SK-N-SH treated with all-trans-retinoic acid at 6 μM for 48 hours (cell line): ENCODE data around the gene ERC1.

Experiments
- ATAC-seq: fragments of 200-7000 bp; cut with Tn5 transposase; 3 replicates; pipeline ENCODE4 v1.9.1; 2020; ENCODE audit warnings: mild to moderate bottlenecking, moderate library complexity
- ARNTL ChIP-seq: fragments of 450-650 bp; formaldehyde crosslinking; IDR thresholded peaks from 2 replicates; pipeline ENCODE4 v1.5.0; 2020; ENCODE audit warnings: low read depth, mild to moderate bottlenecking, moderate library complexity, borderline replicate concordance
- BACH2 ChIP-seq: fragments of 250-450 bp; sonication (Bioruptor Pico); IDR thresholded peaks from 2 replicates; pipeline ENCODE4 v1.9.0; 2021; ENCODE audit warnings: mild to moderate bottlenecking, borderline replicate concordance
- CSDC2 ChIP-seq: fragments of 250-450 bp; sonication (Bioruptor Pico); IDR thresholded peaks from 2 replicates; pipeline ENCODE4 v1.5.0; 2020; ENCODE audit warnings: mild to moderate bottlenecking, moderate library complexity
- ESRRG ChIP-seq: fragments of 250-450 bp; sonication (Bioruptor Pico); IDR thresholded peaks from 2 replicates; pipeline ENCODE4 v1.6.1; 2021; ENCODE audit warnings: mild to moderate bottlenecking
- GLIS3 ChIP-seq: fragments of 250-450 bp; sonication (Bioruptor Pico); IDR thresholded peaks from 2 replicates; pipeline ENCODE4 v1.5.0; 2020; ENCODE audit warnings: mild to moderate bottlenecking, moderate library complexity
- ISL1 ChIP-seq: fragments of 250-450 bp; sonication (Bioruptor Pico); IDR thresholded peaks from 2 replicates; pipeline ENCODE4 v2.1.2; 2022; ENCODE audit warnings: mild to moderate bottlenecking, moderate library complexity
- OSR1 ChIP-seq: fragments of 250-450 bp; sonication (Bioruptor Pico); IDR thresholded peaks from 2 replicates; pipeline ENCODE4 v1.8.0; 2022; ENCODE audit warnings: moderate library complexity, mild to moderate bottlenecking, inconsistent platforms
- PATZ1 ChIP-seq: fragments of 250-450 bp; sonication (Bioruptor Pico); IDR thresholded peaks from 2 replicates; pipeline ENCODE4 v1.8.0; 2020; ENCODE audit warnings: mild to moderate bottlenecking, moderate library complexity, borderline replicate concordance
- POU6F1 ChIP-seq: fragments of 250-450 bp; sonication (Bioruptor Pico); IDR thresholded peaks from 2 replicates; pipeline ENCODE4 v1.8.0; 2021; ENCODE audit warnings: low read depth, mild to moderate bottlenecking, moderate library complexity, borderline replicate concordance
- PPARA ChIP-seq: fragments of 250-450 bp; sonication (Bioruptor Pico); IDR thresholded peaks from 2 replicates; pipeline ENCODE4 v1.5.0; 2020; ENCODE audit warnings: mild to moderate bottlenecking, borderline replicate concordance
- RARB ChIP-seq: fragments of 250-450 bp; sonication (Bioruptor Pico); IDR thresholded peaks from 2 replicates; pipeline ENCODE4 v1.8.0; 2021; ENCODE audit warnings: mild to moderate bottlenecking, moderate library complexity
- SNAI2 ChIP-seq: fragments of 250-450 bp; sonication (Bioruptor Pico); IDR thresholded peaks from 2 replicates; pipeline ENCODE4 v1.5.0; 2020; ENCODE audit warnings: mild to moderate bottlenecking, moderate library complexity
- TCF4 ChIP-seq: fragments of 250-450 bp; sonication (Bioruptor Pico); IDR thresholded peaks from 2 replicates; pipeline ENCODE4 v1.8.0; 2021; ENCODE audit warnings: mild to moderate bottlenecking, moderate library complexity, borderline replicate concordance
- TOX ChIP-seq: fragments of 250-450 bp; sonication (Bioruptor Pico); IDR thresholded peaks from 2 replicates; pipeline ENCODE4 v1.8.0; 2021; ENCODE audit warnings: mild to moderate bottlenecking, moderate library complexity, borderline replicate concordance
- ZFP3 ChIP-seq: fragments of 250-450 bp; sonication (Bioruptor Pico); IDR thresholded peaks from 2 replicates; pipeline ENCODE4 v1.5.0; 2020; ENCODE audit warnings: mild to moderate bottlenecking, moderate library complexity
- ZFP30 ChIP-seq: fragments of 450-650 bp; formaldehyde crosslinking; IDR thresholded peaks from 2 replicates; pipeline ENCODE4 v1.5.0; 2022; ENCODE audit warnings: mild to moderate bottlenecking, moderate library complexity
- ZNF565 ChIP-seq: fragments of 450-650 bp; formaldehyde crosslinking; conservative IDR thresholded peaks from 2 replicates; pipeline ENCODE4 v1.5.0; 2020; ENCODE audit warnings: low read depth, mild to moderate bottlenecking, moderate library complexity
- ZNF70 ChIP-seq: fragments of 450-650 bp; formaldehyde crosslinking; IDR thresholded peaks from 2 replicates; pipeline ENCODE4 v1.5.0; 2020; ENCODE audit warnings: mild to moderate bottlenecking, moderate library complexity
- TF ChIP-seq, protein P1 (sequence below): fragments of 250-450 bp; sonication (Bioruptor Pico); IDR thresholded peaks from 2 replicates; pipeline ENCODE4 v1.5.0; 2020; ENCODE audit warnings: mild to moderate bottlenecking, moderate library complexity
- TF ChIP-seq, protein P2 (sequence below): fragments of 250-450 bp; sonication (Bioruptor Pico); IDR thresholded peaks from 2 replicates; pipeline ENCODE4 v1.5.1; 2020; ENCODE audit warnings: low read depth, mild to moderate bottlenecking, moderate library complexity

ERC1 gene

DNA sequence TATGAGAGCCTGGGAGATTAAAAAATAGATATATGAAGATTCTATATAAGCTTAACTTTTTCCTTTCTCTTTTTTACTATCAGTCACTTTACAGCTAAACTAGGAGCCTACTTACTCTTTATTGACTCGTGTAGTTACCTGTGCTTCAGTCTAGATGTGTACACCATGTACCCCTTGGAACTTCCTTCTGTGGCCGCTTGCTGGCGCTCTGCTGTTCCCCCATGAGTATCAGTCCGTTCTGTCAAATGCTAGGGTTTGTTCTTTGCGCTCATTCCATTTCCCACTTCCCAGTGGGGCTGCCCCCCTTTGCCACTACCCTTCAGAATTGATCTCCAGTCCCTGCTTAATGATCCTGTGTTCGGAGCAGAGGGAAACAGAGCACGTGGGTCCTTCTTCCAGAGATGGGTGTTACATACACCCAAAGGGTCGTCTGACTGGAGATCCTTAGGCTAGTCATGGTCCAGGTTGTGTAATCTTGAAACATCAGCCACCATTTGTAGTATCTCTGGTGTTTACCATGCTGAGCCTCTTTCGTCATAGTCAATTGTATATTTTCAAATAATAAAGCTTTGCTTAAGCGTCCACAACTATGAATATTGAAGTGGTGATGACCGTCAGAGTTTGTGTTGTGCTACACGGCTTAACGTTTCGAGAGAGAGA, 443.4 kb downstream of the ERC1 start:
- ATAC-seq: no peak
- no peak for TF ChIP-seq BACH2 (CRISPR knock-in tag)
- no peak for TF ChIP-seq ARNTL (CRISPR knock-in tag)
- TF ChIP-seq PATZ1 (CRISPR knock-in tag): no peak
- no peak for TF ChIP-seq POU6F1 (CRISPR knock-in tag)
- TF ChIP-seq, protein P1, sequence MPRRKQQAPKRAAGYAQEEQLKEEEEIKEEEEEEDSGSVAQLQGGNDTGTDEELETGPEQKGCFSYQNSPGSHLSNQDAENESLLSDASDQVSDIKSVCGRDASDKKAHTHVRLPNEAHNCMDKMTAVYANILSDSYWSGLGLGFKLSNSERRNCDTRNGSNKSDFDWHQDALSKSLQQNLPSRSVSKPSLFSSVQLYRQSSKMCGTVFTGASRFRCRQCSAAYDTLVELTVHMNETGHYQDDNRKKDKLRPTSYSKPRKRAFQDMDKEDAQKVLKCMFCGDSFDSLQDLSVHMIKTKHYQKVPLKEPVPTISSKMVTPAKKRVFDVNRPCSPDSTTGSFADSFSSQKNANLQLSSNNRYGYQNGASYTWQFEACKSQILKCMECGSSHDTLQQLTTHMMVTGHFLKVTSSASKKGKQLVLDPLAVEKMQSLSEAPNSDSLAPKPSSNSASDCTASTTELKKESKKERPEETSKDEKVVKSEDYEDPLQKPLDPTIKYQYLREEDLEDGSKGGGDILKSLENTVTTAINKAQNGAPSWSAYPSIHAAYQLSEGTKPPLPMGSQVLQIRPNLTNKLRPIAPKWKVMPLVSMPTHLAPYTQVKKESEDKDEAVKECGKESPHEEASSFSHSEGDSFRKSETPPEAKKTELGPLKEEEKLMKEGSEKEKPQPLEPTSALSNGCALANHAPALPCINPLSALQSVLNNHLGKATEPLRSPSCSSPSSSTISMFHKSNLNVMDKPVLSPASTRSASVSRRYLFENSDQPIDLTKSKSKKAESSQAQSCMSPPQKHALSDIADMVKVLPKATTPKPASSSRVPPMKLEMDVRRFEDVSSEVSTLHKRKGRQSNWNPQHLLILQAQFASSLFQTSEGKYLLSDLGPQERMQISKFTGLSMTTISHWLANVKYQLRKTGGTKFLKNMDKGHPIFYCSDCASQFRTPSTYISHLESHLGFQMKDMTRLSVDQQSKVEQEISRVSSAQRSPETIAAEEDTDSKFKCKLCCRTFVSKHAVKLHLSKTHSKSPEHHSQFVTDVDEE (CRISPR knock-in tag): no peak
- TF ChIP-seq ISL1 (CRISPR knock-in tag): no peak
- TF ChIP-seq TOX: no peak
- no peak for TF ChIP-seq OSR1 (CRISPR knock-in tag)
- no peak for TF ChIP-seq ESRRG
- no peak for TF ChIP-seq ZNF565 (CRISPR knock-in tag)
- no peak for TF ChIP-seq TCF4 (CRISPR knock-in tag)
- TF ChIP-seq ZNF70 (CRISPR knock-in tag): no peak
- TF ChIP-seq ZFP30 (CRISPR knock-in tag): no peak
- TF ChIP-seq CSDC2 (CRISPR knock-in tag): no peak
- no peak for TF ChIP-seq RARB (CRISPR knock-in tag)
- no peak for TF ChIP-seq PPARA (CRISPR knock-in tag)
- TF ChIP-seq, protein P2, sequence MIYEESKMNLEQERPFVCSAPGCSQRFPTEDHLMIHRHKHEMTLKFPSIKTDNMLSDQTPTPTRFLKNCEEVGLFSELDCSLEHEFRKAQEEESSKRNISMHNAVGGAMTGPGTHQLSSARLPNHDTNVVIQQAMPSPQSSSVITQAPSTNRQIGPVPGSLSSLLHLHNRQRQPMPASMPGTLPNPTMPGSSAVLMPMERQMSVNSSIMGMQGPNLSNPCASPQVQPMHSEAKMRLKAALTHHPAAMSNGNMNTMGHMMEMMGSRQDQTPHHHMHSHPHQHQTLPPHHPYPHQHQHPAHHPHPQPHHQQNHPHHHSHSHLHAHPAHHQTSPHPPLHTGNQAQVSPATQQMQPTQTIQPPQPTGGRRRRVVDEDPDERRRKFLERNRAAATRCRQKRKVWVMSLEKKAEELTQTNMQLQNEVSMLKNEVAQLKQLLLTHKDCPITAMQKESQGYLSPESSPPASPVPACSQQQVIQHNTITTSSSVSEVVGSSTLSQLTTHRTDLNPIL: no peak
- TF ChIP-seq SNAI2 (CRISPR knock-in tag): no peak

DNA sequence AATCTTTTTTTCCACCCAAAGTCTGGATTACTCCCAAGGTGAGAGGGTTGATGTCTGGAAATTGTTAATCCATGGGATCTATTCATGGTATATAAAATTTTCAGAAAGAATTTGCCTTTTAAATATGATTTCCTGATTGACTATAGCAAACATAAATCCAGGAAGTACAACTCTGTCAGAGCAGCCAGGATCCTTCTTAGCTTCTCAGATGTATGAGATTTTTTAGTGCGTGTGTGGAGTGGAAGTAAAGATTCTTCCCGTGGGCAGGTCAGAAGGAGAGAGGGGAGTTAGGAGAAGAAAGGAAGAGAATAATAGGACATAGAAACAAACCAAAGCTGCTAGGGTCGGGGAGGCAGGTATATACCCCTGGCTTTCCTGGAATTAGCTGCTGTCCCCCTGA, 444.0 kb downstream of the ERC1 start:
- ATAC-seq: no peak
- TF ChIP-seq TCF4 (CRISPR knock-in tag): no peak
- TF ChIP-seq PPARA (CRISPR knock-in tag): no peak
- TF ChIP-seq SNAI2 (CRISPR knock-in tag): no peak
- TF ChIP-seq ZFP3 (CRISPR knock-in tag): no peak
- TF ChIP-seq ESRRG: no peak
- TF ChIP-seq ARNTL (CRISPR knock-in tag): no peak

GRCh38 chr12:1435456-1435855, 444.4 kb downstream of the ERC1 start:
- TF ChIP-seq TOX (no peak), ZNF70 (CRISPR knock-in tag) (no peak), ISL1 (CRISPR knock-in tag) (no peak), GLIS3 (CRISPR knock-in tag) (no peak), PPARA (CRISPR knock-in tag) (no peak), TCF4 (CRISPR knock-in tag) (no peak), ESRRG (no peak), PATZ1 (CRISPR knock-in tag) (no peak), OSR1 (CRISPR knock-in tag) (no peak), BACH2 (CRISPR knock-in tag) (no peak)
- TF ChIP-seq, protein P1 (CRISPR knock-in tag): no peak
- no peak for ATAC-seq
